Activated naive CD8-positive, alpha-beta T cell treated with anti-CD3 and anti-CD28 coated beads, Interleukin-2, amount 50 U/mL, for 16 hours (primary cell): Measurements from ENCODE around the gene GSK3A.

Source experiments
- DNase-seq: peaks from one replicate; pipeline ENCODE4 v3.0.0-alpha.2; 2020; ENCODE audit warnings: low read depth, low spot score

The GSK3A gene

GRCh38 chr19:42200116-42200715, 42.2 kb downstream of the GSK3A start:
- no peak for DNase-seq

- no peak for DNase-seq
Observed at GRCh38 chr19:42199440-42200115, 42.8 kb downstream of the GSK3A start.

- DNase-seq, result no peak
Observed at GRCh38 chr19:42198676-42199439, 43.5 kb downstream of the GSK3A start.

- no peak for DNase-seq
Observed at GRCh38 chr19:42197375-42197817, 45.0 kb downstream of the GSK3A start.

GRCh38 chr19:42196011-42197001, 46.1 kb downstream of the GSK3A start:
- DNase-seq, result no peak

- no peak for DNase-seq
Observed at GRCh38 chr19:42193706-42194105, 48.7 kb downstream of the GSK3A start.

GRCh38 chr19:42193294-42193693, 49.1 kb downstream of the GSK3A start:
- DNase-seq, result no peak

- no peak for DNase-seq
Observed at GRCh38 chr19:42191855-42192254, 50.5 kb downstream of the GSK3A start.

- no peak for DNase-seq
Observed at GRCh38 chr19:42191330-42191729, 51.1 kb downstream of the GSK3A start.

GRCh38 chr19:42189133-42189532, 53.3 kb downstream of the GSK3A start:
- no peak for DNase-seq

- DNase-seq, result no peak
Observed at GRCh38 chr19:42188665-42189064, 53.7 kb downstream of the GSK3A start.

- DNase-seq, result no peak
Observed at GRCh38 chr19:42185277-42185676, 57.1 kb downstream of the GSK3A start.

- DNase-seq, result peak; percentile 43
Observed at GRCh38 chr19:42184401-42184861, 58.0 kb downstream of the GSK3A start.
